Adrenal gland (tissue), 19 donors: Measurements from ENCODE around the gene ZBTB40. TPM values are rescaled to one million over a fixed set of nuclear protein-coding genes. Genes with fewer than 3 reads are reported as not detected.

Experiments
- DNase-seq, 7 donors: peaks; one replicate each; pipeline ENCODE4 v3.0.0-alpha.2; 2019 to 2020
- H3K27ac ChIP-seq, 5 donors: fragments of 200-600 bp; sonication (generic) in 4 of 5; 1 replicate in 3 of 5; 2 replicates in 2 of 5; pipeline versions ENCODE4 v1.5.1 to v1.8.0; 2016 to 2020; ENCODE audit warnings: mild to moderate bottlenecking in 1 of 5
- H3K27me3 ChIP-seq: fragments of 200-600 bp; 2 replicates; pipeline ENCODE4 v1.8.0; 2021
- H3K36me3 ChIP-seq, 2 donors: fragments of 200-600 bp; replicated peaks in 1 of 2; 1 replicate in 1 of 2; 2 replicates in 1 of 2; pipeline versions ENCODE4 v1.5.1 to v1.8.0; 2018 to 2022
- H3K4me1 ChIP-seq, 2 donors: fragments of 200-600 bp; replicated peaks in 1 of 2; 1 replicate in 1 of 2; 2 replicates in 1 of 2; pipeline versions ENCODE4 v1.5.1 to v1.8.0; 2018 to 2021
- H3K4me3 ChIP-seq, 4 donors: fragments of 200-600 bp; sonication (generic) in 3 of 4; one replicate each; pipeline ENCODE4 v1.5.1; 2016 to 2018
- H3K9me3 ChIP-seq, 3 donors: fragments of 200-600 bp; sonication (generic) in 1 of 3; replicated peaks in 1 of 3; 1 replicate in 2 of 3; 2 replicates in 1 of 3; pipeline versions ENCODE4 v1.5.1 to v1.8.0; 2016 to 2021
- POLR2A ChIP-seq, 2 donors: fragments of 450-650 bp; IDR thresholded peaks; one replicate each; pipeline ENCODE4 v1.6.1; 2017; ENCODE audit warnings: antibody characterized with exemption in 2 of 2, mild to moderate bottlenecking in 2 of 2, moderate library complexity in 1 of 2
- WGBS, 4 donors: extraction: QIAGEN DNeasy Blood & Tissue Kit in 2 of 4; methylation state at CpG; one replicate each; pipeline versions ENCODE4 v1.1.5 to v1.1.7; 2013 to 2017; 5-methylcytosine and 5-hydroxymethylcytosine counted together
- intact Hi-C, 2 donors: fragments of 100-400 bp; cut with DNase I; formaldehyde crosslinking; loops; one replicate each; pipeline versions ENCODE4 v1.14.1 to v1.15.0; 2022 to 2023
- long read RNA-seq, 10 donors: library from polyadenylated mRNA in 3 of 10; unstranded in 2 of 10; stranded (forward) in 1 of 10; transcript quantifications; one replicate each; pipeline ENCODE4 v2.0.0 and lab custom pipeline, GENCODE V29; 2021 to 2026
- polyA plus RNA-seq, 3 donors: library from polyadenylated mRNA; stranded (reverse); fragments of 200-250 nt in 2 of 3; fragments of 350-450 nt in 1 of 3; fragmentation: Illumina TruSeq in 1 of 3; extraction: RNeasy Lipid Tissue Mini Kit (QIAGEN cat#74804) in 1 of 3; gene quantifications; one replicate each; pipeline ENCODE4 v1.2.3, GENCODE V29; 2013 to 2014
- total RNA-seq, 9 donors: library from RNA; depleted of rRNA in 4 of 9; stranded (reverse); fragments of >200 nt in 4 of 9; fragments of 120-200 nt in 1 of 9; fragmentation: NEBNext Ultra II Directional in 1 of 9; extraction: Animal tissue kit (Norgen Biotek cat#: 25700) in 1 of 9; gene quantifications; one replicate each; pipeline versions ENCODE4 v1.1.0 to v1.2.4, GENCODE V29; 2013 to 2023
- TF ChIP-seq, protein P1 (sequence below), 6 experiments: fragments of 450-650 bp in 4 of 6; fragments of 200-600 bp in 2 of 6; sonication (generic) in 1 of 6; IDR thresholded peaks; 1 replicate in 5 of 6; 2 replicates in 1 of 6; pipeline versions ENCODE4 v1.5.1 to v1.8.0; 2016 to 2021; ENCODE audit warnings: antibody characterized with exemption in 6 of 6, mild to moderate bottlenecking in 2 of 6, moderate library complexity in 1 of 6
- donor health status: healthy with polysubstance abuse.
- donor health status: Bipolar disorder and iron deficiency.
- donor health status: DM: yes; HTN: yes; CAD: no.
- donor health status: DM: no; HTN: no; CAD: no.
- donor health status: DM: no; HTN: no; CAD: no.
- donor health status: DM: yes; HTN: yes; CAD: no.

Gene ZBTB40, protein sequence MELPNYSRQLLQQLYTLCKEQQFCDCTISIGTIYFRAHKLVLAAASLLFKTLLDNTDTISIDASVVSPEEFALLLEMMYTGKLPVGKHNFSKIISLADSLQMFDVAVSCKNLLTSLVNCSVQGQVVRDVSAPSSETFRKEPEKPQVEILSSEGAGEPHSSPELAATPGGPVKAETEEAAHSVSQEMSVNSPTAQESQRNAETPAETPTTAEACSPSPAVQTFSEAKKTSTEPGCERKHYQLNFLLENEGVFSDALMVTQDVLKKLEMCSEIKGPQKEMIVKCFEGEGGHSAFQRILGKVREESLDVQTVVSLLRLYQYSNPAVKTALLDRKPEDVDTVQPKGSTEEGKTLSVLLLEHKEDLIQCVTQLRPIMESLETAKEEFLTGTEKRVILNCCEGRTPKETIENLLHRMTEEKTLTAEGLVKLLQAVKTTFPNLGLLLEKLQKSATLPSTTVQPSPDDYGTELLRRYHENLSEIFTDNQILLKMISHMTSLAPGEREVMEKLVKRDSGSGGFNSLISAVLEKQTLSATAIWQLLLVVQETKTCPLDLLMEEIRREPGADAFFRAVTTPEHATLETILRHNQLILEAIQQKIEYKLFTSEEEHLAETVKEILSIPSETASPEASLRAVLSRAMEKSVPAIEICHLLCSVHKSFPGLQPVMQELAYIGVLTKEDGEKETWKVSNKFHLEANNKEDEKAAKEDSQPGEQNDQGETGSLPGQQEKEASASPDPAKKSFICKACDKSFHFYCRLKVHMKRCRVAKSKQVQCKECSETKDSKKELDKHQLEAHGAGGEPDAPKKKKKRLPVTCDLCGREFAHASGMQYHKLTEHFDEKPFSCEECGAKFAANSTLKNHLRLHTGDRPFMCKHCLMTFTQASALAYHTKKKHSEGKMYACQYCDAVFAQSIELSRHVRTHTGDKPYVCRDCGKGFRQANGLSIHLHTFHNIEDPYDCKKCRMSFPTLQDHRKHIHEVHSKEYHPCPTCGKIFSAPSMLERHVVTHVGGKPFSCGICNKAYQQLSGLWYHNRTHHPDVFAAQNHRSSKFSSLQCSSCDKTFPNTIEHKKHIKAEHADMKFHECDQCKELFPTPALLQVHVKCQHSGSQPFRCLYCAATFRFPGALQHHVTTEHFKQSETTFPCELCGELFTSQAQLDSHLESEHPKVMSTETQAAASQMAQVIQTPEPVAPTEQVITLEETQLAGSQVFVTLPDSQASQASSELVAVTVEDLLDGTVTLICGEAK
- 10 to 100 TPM; 18.4 to 45.7 (median 30.8) TPM for total RNA-seq
- polyA plus RNA-seq: 10 to 100 TPM; 17.1 to 22.4 (median 20.5) TPM
- long read RNA-seq, donor 1: 0 reads
- long read RNA-seq, donor 2, full-length matches to known transcripts: 1 of 1 reads
- long read RNA-seq, donor 2, partial matches to known transcripts: 0 of 1 reads
- long read RNA-seq, donor 2, other reads (novel, unspliced or antisense): 0 of 1 reads
- long read RNA-seq, donor 3: 0 reads
- long read RNA-seq, donor 4, partial matches to known transcripts: 4 of 9 reads
- long read RNA-seq, donor 4, other reads (novel, unspliced or antisense): 5 of 9 reads
- long read RNA-seq, donor 5, full-length matches to known transcripts: 6 of 33 reads
- long read RNA-seq, donor 5, partial matches to known transcripts: 20 of 33 reads
- long read RNA-seq, donor 5, other reads (novel, unspliced or antisense): 7 of 33 reads
- long read RNA-seq, donor 6, partial matches to known transcripts: 1 of 4 reads
- long read RNA-seq, donor 6, other reads (novel, unspliced or antisense): 3 of 4 reads
- long read RNA-seq, donor 7, full-length matches to known transcripts: 2 of 2 reads
- long read RNA-seq, donor 7, partial matches to known transcripts: 0 of 2 reads
- long read RNA-seq, donor 7, other reads (novel, unspliced or antisense): 0 of 2 reads
- long read RNA-seq, donor 8, full-length matches to known transcripts: 1 of 1 reads
- long read RNA-seq, donor 8, partial matches to known transcripts: 0 of 1 reads
- long read RNA-seq, donor 8, other reads (novel, unspliced or antisense): 0 of 1 reads
- long read RNA-seq, donor 9: 0 reads
- long read RNA-seq, donor 10: 0 reads

DNA sequence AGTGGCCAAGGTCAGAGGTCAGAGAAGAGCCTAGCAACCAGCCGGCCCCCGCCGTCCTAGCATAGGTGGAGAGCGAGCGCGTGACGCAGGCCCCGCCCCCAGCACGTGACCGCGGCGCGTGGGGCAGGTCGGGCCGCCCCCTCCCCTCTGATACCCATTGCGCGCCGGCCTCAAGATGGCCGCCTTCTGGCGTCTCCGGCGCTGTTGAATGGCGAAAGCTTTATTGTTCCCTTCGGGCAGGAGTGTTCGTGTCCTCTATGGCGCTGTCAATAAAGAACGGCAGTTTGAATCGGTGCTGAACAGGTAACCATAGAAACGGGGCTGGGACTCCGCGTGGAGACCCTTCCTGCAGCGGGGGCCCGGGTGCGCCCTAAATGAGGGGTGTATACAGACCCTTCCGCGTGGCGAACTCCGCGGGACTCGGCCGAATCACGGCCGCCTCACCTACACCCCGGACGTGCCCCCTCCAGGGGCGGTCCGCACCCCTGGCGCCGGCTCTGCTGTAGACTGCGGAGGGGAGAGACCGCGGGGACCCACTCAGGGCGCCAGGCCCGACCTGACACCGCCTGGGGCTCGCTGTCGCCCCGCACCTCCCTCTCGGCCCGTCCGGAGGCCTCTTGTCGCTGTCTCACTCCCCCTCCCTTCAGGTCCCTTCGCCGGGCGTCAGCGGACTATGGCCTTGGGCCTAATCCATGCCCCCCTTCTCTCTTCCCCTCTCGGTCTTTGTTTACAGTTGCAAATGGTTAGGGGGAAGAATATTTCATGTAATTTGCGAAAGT lies at the start of gene ZBTB40:
Gene ZBTB40, plus strand, starts transcription at position 150 of the 779 bp plus-strand sequence. CDS start 38,098 bp downstream, outside the sequence.
- H3K27ac ChIP-seq: peak within 1 kb of the TSS; percentile 88 to 96 (median 93)
- intact Hi-C loops: loop anchor here in 1 of 2 donors (10.0 kb wide), 1 partner anchor 53 kb away; no protein-coding TSS in a partner anchor
- WGBS, 4 donors: 0 to 1% (median 0%) methylated on average over 43 to 68 of the region's 68 CpGs
- no peaks in the 10 kb centered on the region for H3K36me3 ChIP-seq
- peak; percentile 98 to 99 (median 98) for DNase-seq
- no peaks in the 10 kb centered on the region for H3K27me3 ChIP-seq
- peaks cover 58 to 70% of the 10 kb centered on the region in 2 donors for H3K4me1 ChIP-seq
- H3K9me3 ChIP-seq: no peaks in the 10 kb centered on the region
- peak in 1 of 2 donors; percentile 22 for TF ChIP-seq POLR2A (IDR thresholded peaks at IDR 0.05)
- TF ChIP-seq, protein P1, sequence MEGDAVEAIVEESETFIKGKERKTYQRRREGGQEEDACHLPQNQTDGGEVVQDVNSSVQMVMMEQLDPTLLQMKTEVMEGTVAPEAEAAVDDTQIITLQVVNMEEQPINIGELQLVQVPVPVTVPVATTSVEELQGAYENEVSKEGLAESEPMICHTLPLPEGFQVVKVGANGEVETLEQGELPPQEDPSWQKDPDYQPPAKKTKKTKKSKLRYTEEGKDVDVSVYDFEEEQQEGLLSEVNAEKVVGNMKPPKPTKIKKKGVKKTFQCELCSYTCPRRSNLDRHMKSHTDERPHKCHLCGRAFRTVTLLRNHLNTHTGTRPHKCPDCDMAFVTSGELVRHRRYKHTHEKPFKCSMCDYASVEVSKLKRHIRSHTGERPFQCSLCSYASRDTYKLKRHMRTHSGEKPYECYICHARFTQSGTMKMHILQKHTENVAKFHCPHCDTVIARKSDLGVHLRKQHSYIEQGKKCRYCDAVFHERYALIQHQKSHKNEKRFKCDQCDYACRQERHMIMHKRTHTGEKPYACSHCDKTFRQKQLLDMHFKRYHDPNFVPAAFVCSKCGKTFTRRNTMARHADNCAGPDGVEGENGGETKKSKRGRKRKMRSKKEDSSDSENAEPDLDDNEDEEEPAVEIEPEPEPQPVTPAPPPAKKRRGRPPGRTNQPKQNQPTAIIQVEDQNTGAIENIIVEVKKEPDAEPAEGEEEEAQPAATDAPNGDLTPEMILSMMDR (IDR thresholded peaks at IDR 0.05): peak in 1 of 6 experiments; percentile 10
- peak within 1 kb of the TSS; percentile 62 to 94 (median 80) for H3K4me3 ChIP-seq

DNA sequence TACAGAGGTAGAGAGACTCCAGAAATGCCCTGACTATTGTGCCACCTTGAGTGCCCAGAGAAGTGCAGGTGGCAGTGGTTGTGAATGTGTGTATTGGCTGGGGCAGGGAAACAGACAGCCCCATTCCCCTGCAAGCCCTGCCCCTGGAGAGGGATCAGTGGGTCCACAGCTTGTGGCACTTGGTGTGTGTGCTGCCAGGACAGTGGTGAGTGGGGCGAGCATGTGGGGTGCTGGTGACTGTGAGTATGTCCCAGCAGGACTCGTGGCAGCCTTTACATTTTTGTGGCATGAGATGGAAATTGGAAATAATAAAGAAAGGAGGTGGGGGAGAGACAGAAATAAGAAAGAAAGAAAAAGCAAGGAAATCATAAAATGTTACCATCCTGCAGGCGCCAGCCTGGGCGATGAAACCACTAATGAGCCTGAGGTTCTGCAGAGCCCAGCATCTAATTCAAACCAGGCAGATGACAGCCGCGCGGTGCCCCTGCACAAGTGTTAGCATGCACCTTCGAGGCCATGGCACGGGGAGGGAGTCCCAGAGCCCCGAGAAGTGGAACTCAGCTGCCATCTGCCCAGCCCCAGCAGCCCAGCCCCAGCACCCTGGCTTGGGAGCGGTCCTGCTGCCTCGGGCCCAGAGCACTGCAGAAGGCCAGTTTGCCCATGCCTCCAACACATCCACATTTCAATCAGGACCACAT lies 49.1 kb upstream of the ZBTB40 start:
- Histone ChIP-seq H3K36me3 (no peaks in the 10 kb centered on the region), H3K27me3 (no peaks in the 10 kb centered on the region), H3K9me3 (no peaks in the 10 kb centered on the region), H3K27ac (no peak overlapping the region), H3K4me3 (no peak overlapping the region), H3K4me1 (no peaks in the 10 kb centered on the region)
- no peak for DNase-seq
- 80 to 92% (median 86%) methylated on average over 11 to 12 of the region's 12 CpGs for WGBS, 4 donors
- TF ChIP-seq, protein P1 (IDR thresholded peaks at IDR 0.05): no peak
- no peak for TF ChIP-seq POLR2A (IDR thresholded peaks at IDR 0.05)
- intact Hi-C loops: loop anchor here in 1 of 2 donors (10.0 kb wide), 1 partner anchor 138 kb away; no protein-coding TSS in a partner anchor
